ENCODE data around the gene CACYBP. TPM values are rescaled to one million over a fixed set of nuclear protein-coding genes. Genes with fewer than 3 reads are reported as not detected.

Gene CACYBP
- total RNA-seq, 1 donor from 2014 or later, result 91.5 TPM

DNA sequence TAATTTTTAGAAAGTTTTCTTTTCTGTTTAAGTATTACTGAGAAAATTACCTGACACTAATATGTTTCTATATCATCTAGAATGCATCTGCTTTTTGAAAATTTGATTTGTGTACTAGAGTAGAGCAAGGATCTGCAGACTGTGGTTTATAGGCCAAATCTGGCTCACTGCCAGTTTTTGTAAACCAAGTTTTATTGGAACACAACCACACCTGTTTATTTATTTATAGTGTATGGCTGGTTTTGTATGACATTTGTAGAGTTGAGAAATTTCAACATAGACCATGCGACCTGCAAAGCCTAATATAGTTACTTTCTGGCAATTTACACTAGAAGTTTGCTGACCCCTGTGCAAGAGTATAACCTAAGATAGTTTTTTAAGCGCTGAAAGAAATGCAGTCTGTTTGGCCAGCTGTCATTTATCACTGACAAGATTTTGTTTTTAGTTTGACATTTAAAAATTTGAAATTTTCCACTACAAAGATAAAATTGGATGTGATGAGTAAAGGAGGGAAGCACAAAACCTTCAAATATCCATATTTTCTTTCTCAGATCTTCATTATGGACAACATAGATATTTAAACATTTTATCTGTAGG lies 36.1 kb upstream of the CACYBP start:
- H3K27ac Mint-ChIP-seq, result no peak overlapping the region
- no peaks in the 10 kb centered on the region for H3K9me3 Mint-ChIP-seq (ENCODE audit: low read depth)
- no peak for TF ChIP-seq CTCF (IDR thresholded peaks at IDR 0.05; ENCODE audit: unreplicated experiment)

GRCh38 chr1:174964261-174964971 lies 35.3 kb upstream of the CACYBP start:
- no peak for TF ChIP-seq CTCF (IDR thresholded peaks at IDR 0.05; ENCODE audit: unreplicated experiment)
- no peak for DNase-seq (ENCODE audit: low spot score, unreplicated experiment)
- Mint-ChIP-seq H3K27me3 (no peaks in the 10 kb centered on the region), H3K27ac (no peak overlapping the region), H3K36me3 (ENCODE audit: insufficient read depth) (peaks cover 3% of the 10 kb centered on the region), H3K9me3 (ENCODE audit: low read depth) (no peaks in the 10 kb centered on the region), H3K4me1 (ENCODE audit: low read depth) (peaks cover 44% of the 10 kb centered on the region), H3K4me3 (ENCODE audit: low read depth) (no peak overlapping the region)

More for the DNA sequence above, 36.1 kb upstream of the CACYBP start:
- Mint-ChIP-seq H3K27me3 (no peaks in the 10 kb centered on the region), H3K4me3 (ENCODE audit: low read depth) (no peak overlapping the region), H3K4me1 (ENCODE audit: low read depth) (peaks cover 37% of the 10 kb centered on the region), H3K36me3 (ENCODE audit: insufficient read depth) (peaks cover 1% of the 10 kb centered on the region)
- no peak for DNase-seq (ENCODE audit: low spot score, unreplicated experiment)

DNA sequence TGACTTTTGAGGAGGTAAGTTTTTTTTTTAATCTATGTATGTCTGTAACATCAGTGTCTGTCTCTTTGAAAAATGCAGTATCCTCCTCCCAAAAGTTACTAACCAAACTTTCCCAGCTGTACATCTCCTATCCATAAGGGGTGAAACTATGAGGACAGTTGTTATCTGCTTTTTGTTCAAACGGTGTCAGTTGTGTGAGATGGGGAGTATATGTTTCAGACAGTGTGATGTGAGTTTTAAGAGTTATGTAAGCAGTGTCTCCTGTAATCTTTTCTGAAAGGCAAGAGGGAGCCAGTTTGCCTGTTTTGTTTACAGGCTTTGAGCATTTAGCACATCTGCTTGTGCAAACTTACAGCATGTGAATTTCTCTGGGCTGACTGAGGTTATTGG lies 34.8 kb upstream of the CACYBP start:
- peaks cover 3% of the 10 kb centered on the region for H3K36me3 Mint-ChIP-seq (ENCODE audit: insufficient read depth)

DNA sequence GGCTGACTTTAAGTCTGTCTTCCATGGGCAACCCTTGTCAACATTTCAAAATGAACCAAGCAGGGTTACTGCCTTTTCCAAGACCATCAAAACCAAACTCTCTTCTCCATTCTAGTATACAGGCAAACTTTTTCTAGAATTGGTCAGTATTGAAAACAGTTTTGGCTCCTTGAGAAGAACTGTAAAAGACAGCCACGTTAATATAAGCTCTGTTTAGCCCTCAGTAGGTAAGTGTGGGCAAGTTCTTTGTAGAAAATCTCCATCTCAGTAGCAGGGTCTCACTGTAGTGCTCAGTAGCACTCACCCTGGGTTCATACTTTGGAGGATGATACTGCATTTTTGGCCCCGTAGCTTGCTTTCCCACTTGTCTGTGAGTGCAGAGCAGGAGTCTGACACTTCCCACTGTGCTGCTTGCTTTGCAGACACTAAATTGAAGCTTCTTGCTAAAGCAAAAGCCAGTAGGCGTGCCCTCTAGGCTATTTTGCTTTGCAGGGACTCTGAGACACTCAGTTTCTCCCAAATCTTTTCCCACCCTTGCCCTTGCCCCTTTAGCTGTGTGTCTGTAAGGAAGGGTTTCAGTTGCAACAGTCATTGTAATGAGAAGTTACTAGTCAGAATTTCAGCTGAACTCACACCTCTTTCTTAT lies 34.3 kb upstream of the CACYBP start:
- no peak overlapping the region for H3K4me3 Mint-ChIP-seq (ENCODE audit: low read depth)
- no peak for DNase-seq (ENCODE audit: low spot score, unreplicated experiment)
- no peak for TF ChIP-seq CTCF (IDR thresholded peaks at IDR 0.05; ENCODE audit: unreplicated experiment)
- H3K36me3 Mint-ChIP-seq (ENCODE audit: insufficient read depth), result peaks cover 4% of the 10 kb centered on the region
- no peaks in the 10 kb centered on the region for H3K9me3 Mint-ChIP-seq (ENCODE audit: low read depth)
- no peaks in the 10 kb centered on the region for H3K27me3 Mint-ChIP-seq
- peak overlapping the region; percentile 70 for H3K27ac Mint-ChIP-seq
- H3K4me1 Mint-ChIP-seq (ENCODE audit: low read depth), result peaks cover 44% of the 10 kb centered on the region

More for the DNA sequence above, 34.8 kb upstream of the CACYBP start:
- DNase-seq (ENCODE audit: low spot score, unreplicated experiment), result no peak
- Mint-ChIP-seq H3K4me3 (ENCODE audit: low read depth) (no peak overlapping the region), H3K4me1 (ENCODE audit: low read depth) (peaks cover 44% of the 10 kb centered on the region), H3K27me3 (no peaks in the 10 kb centered on the region), H3K27ac (peak overlapping the region; percentile 14), H3K9me3 (ENCODE audit: low read depth) (no peaks in the 10 kb centered on the region)
- no peak for TF ChIP-seq CTCF (IDR thresholded peaks at IDR 0.05; ENCODE audit: unreplicated experiment)

GRCh38 chr1:174966008-174966572 lies 33.7 kb upstream of the CACYBP start:
- no peak for TF ChIP-seq CTCF (IDR thresholded peaks at IDR 0.05; ENCODE audit: unreplicated experiment)
- peak overlapping the region; percentile 70 for H3K27ac Mint-ChIP-seq
- H3K36me3 Mint-ChIP-seq (ENCODE audit: insufficient read depth), result peaks cover 4% of the 10 kb centered on the region
- H3K4me1 Mint-ChIP-seq (ENCODE audit: low read depth), result peaks cover 44% of the 10 kb centered on the region
- H3K27me3 Mint-ChIP-seq, result no peaks in the 10 kb centered on the region
- no peaks in the 10 kb centered on the region for H3K9me3 Mint-ChIP-seq (ENCODE audit: low read depth)
- no peak overlapping the region for H3K4me3 Mint-ChIP-seq (ENCODE audit: low read depth)
- DNase-seq (ENCODE audit: low spot score, unreplicated experiment), result no peak
